Esophagus squamous epithelium (tissue), 5 donors: ENCODE results near the gene HK3. TPM values are rescaled to one million over a fixed set of nuclear protein-coding genes. Genes with fewer than 3 reads are reported as not detected.

Source experiments
- DNase-seq: peaks from one replicate; lab custom pipeline; 2025; lab: John Stamatoyannopoulos, UW
- H3K27ac ChIP-seq, 4 donors: fragments of 200-600 bp; sonication (generic); one replicate each; pipeline ENCODE4 v1.5.1; 2016 to 2019; ENCODE audit warnings: mild to moderate bottlenecking in 1 of 4
- H3K27me3 ChIP-seq, 4 donors: fragments of 200-600 bp; sonication (generic); 1 replicate in 3 of 4; 2 replicates in 1 of 4; pipeline versions ENCODE4 v1.5.1 to v1.6.0; 2017 to 2021; ENCODE audit warnings: antibody characterized with exemption in 1 of 4
- H3K36me3 ChIP-seq, 3 donors: fragments of 200-600 bp; sonication (generic); one replicate each; pipeline ENCODE4 v1.5.1; 2016 to 2019
- H3K4me1 ChIP-seq, 3 donors: fragments of 200-600 bp; sonication (generic); one replicate each; pipeline ENCODE4 v1.5.1; 2017 to 2019
- H3K4me3 ChIP-seq, 4 donors: fragments of 200-600 bp; sonication (generic); 1 replicate in 3 of 4; 2 replicates in 1 of 4; pipeline ENCODE4 v1.5.1; 2016 to 2019; ENCODE audit warnings: mild to moderate bottlenecking in 2 of 4, moderate library complexity in 1 of 4
- H3K9me3 ChIP-seq, 3 donors: fragments of 200-600 bp; sonication (generic); one replicate each; pipeline ENCODE4 v1.5.1; 2016 to 2019
- CTCF ChIP-seq, 6 experiments: fragments of 450-650 bp in 4 of 6; fragments of 200-600 bp in 2 of 6; sonication (generic) in 2 of 6; IDR thresholded peaks; one replicate each; pipeline ENCODE4 v1.5.1; 2016 to 2019; ENCODE audit warnings: antibody characterized with exemption in 6 of 6, mild to moderate bottlenecking in 4 of 6, moderate library complexity in 4 of 6
- POLR2A ChIP-seq, 4 donors: fragments of 450-650 bp; IDR thresholded peaks; one replicate each; pipeline ENCODE4 v1.6.1; 2017; ENCODE audit warnings: antibody characterized with exemption in 4 of 4, mild to moderate bottlenecking in 4 of 4, moderate library complexity in 3 of 4
- WGBS, 2 donors: methylation state at CpG; one replicate each; pipeline ENCODE4 v1.1.5; 2018; 5-methylcytosine and 5-hydroxymethylcytosine counted together
- intact Hi-C: fragments of 100-400 bp; cut with DNase I; formaldehyde crosslinking; loops from one replicate; pipeline ENCODE4 v1.15.0; 2022
- total RNA-seq, 4 donors: library from RNA; depleted of rRNA; stranded (reverse); fragments of >200 nt; gene quantifications; one replicate each; pipeline ENCODE4 v1.1.0, GENCODE V29; 2016
- donor health status: DM: yes; HTN: yes; CAD: no.

Gene HK3
- total RNA-seq, 4 donors from 2014 or later, result 1.3 to 5.7 (median 2.1) TPM; not detected in 1

GRCh38 chr5:176883700-176884570, 15.2 kb downstream of the HK3 start:
- intact Hi-C loops, result no loop called here
- WGBS, 2 donors, result 80 to 87% methylated on average over 2 to 11 of the region's 17 CpGs
- no peak for TF ChIP-seq CTCF (IDR thresholded peaks at IDR 0.05)
- TF ChIP-seq POLR2A (IDR thresholded peaks at IDR 0.05), result no peak
- no peak overlapping the region for H3K27ac ChIP-seq
- DNase-seq, result no peak
- H3K4me3 ChIP-seq, result no peak overlapping the region
- H3K27me3 ChIP-seq, result peaks cover 0 to 17% (median 0%) of the 10 kb centered on the region in 4 donors
- H3K4me1 ChIP-seq, result no peaks in the 10 kb centered on the region
- H3K9me3 ChIP-seq, result no peaks in the 10 kb centered on the region
- no peaks in the 10 kb centered on the region for H3K36me3 ChIP-seq

DNA sequence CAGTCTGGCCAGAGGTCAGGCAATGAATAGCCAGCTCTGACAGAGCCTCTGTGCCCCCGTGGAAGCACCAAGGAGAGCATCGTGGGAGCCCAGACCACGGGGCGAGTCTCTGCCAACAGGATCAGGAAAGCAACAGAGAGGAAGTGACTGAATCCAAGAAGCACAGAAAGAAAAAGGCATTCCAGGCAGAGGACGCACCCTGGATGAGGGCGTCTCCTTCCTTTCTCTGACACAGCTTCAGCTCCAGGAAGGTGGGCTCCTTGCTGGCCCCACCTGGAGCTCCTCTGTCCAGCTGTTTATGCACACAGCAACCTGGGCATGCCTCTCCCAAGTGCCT, 16.6 kb downstream of the HK3 start:
- no peaks in the 10 kb centered on the region for H3K4me1 ChIP-seq
- no peak overlapping the region for H3K4me3 ChIP-seq
- peaks cover 0 to 31% (median 0%) of the 10 kb centered on the region in 4 donors for H3K27me3 ChIP-seq
- 42 to 47% methylated on average over 6 of the region's 6 CpGs for WGBS, 2 donors
- no peak for DNase-seq
- no peaks in the 10 kb centered on the region for H3K36me3 ChIP-seq
- no peaks in the 10 kb centered on the region for H3K9me3 ChIP-seq
- intact Hi-C loops, result no loop called here
- TF ChIP-seq POLR2A (IDR thresholded peaks at IDR 0.05) (no peak), CTCF (IDR thresholded peaks at IDR 0.05) (no peak)
- no peak overlapping the region for H3K27ac ChIP-seq

DNA sequence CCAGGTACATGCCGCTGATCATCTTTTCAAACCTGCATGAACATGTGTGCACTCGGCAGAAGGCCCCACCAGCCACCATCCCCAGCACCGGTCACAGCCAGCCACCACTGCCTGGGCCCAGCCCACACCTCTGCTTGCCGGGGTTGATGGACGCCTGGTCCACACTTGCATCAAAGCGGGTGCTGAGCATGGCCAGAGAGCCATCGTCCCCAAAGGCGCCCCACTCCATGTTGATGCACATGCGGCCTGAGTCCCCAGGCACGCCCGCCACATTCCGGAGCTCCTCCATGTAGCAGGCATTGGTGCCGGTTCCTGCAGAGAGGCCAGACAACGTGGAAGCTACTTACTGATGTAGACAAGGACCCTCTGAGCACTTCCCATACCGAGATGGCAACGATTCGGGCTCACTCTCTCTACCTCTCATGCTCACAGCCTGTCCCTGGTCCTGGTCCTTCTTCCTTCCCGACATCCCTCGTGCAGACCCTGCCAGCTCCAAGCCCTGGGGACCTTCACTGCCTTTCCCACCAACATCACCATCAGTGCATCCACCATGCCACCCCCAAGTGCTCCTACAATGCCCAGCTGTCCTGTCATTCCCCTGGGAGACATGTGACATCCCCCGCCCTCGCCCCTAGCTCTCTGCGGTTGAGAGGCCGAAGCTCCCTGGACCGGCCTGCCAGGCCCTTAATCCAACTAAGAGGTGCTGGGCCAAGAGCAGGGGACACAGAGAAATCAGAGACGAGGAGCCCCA, 17.2 kb downstream of the HK3 start:
- no peak for DNase-seq
- Histone ChIP-seq H3K27ac (no peak overlapping the region), H3K36me3 (no peaks in the 10 kb centered on the region), H3K9me3 (no peaks in the 10 kb centered on the region), H3K27me3 (peaks cover 0 to 37% (median 0%) of the 10 kb centered on the region in 4 donors), H3K4me1 (no peaks in the 10 kb centered on the region), H3K4me3 (no peak overlapping the region)
- intact Hi-C loops, result no loop called here
- 72 to 85% methylated on average over 9 to 13 of the region's 25 CpGs for WGBS, 2 donors
- TF ChIP-seq POLR2A (IDR thresholded peaks at IDR 0.05) (no peak), CTCF (IDR thresholded peaks at IDR 0.05) (no peak)

DNA sequence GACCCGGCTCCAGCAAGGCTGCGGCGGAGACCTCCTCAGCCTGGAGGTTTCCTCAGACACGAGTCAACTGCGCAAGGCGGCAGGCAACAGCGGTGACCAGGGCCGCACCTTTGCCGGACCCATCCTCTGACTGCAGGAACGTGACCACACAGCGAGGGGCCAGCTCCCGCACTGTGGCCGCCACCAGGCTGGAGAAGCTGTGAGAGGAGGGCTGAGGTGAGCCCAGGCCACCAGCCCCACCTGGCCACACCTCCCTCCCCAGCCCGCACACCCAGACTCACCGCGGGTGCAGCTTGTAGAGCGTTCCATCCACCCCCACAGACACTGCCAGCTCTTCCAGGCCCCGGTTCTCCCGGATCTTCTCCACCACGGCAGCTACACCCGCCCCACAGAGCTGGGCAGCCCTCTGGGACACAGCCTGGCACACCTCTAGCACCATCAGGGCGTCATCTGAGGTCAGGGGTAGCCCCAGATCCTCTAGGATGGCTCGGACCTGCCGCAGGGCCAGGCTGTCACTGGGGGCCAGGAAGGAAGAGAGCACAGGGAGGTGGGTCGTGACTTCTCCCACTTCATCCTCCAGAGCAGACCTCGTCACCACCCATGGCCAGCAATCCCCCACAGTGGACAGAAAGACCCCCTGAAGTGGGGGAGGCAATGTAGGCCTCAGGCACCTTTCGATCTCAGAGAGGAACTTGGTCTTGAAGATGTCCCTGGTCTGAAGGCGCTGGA, 18.0 kb downstream of the HK3 start:
- Histone ChIP-seq H3K9me3 (no peaks in the 10 kb centered on the region), H3K27ac (no peak overlapping the region), H3K4me1 (no peaks in the 10 kb centered on the region), H3K27me3 (peaks cover 0 to 45% (median 0%) of the 10 kb centered on the region in 4 donors), H3K36me3 (no peaks in the 10 kb centered on the region), H3K4me3 (no peak overlapping the region)
- 80 to 86% methylated on average over 2 to 5 of the region's 28 CpGs for WGBS, 2 donors
- intact Hi-C loops, result no loop called here
- TF ChIP-seq CTCF (IDR thresholded peaks at IDR 0.05) (no peak), POLR2A (IDR thresholded peaks at IDR 0.05) (no peak)
- DNase-seq, result no peak
